ENCODE results near the gene STARD3.

Gene STARD3

DNA sequence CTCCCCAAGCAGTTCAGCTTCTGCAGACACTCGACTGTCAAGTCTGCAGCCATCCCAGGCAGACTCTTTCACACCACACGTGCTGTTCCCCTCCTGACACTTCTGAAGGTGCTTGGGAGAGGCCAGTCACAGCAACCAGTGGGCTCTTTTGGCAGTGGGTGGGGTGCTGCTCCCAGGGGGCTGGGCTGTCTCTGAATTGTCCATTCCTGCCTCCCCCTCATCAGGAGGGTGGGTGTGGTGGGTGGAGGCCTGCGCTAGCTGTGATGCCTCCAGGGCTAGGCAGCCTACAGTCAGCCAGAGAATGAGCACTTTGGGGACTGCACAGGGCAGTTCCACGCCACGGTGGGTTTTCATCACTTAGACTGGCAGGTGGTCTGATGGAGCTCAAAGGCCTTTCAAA, 10.3 kb downstream of the STARD3 start:
- DNase-seq (ENCODE audit: insufficient read length) (no peak), FAIRE-seq (no peak)
- TF ChIP-seq TAF1 (IDR thresholded peaks at IDR 0.05; ENCODE audit: borderline replicate concordance, low read depth, low read length) (no peak), POLR2A (IDR thresholded peaks at IDR 0.05; ENCODE audit: low read depth, low read length) (no peak), POLR2AphosphoS5 (IDR thresholded peaks at IDR 0.05; ENCODE audit: low read depth, low read length) (no peak)

DNA sequence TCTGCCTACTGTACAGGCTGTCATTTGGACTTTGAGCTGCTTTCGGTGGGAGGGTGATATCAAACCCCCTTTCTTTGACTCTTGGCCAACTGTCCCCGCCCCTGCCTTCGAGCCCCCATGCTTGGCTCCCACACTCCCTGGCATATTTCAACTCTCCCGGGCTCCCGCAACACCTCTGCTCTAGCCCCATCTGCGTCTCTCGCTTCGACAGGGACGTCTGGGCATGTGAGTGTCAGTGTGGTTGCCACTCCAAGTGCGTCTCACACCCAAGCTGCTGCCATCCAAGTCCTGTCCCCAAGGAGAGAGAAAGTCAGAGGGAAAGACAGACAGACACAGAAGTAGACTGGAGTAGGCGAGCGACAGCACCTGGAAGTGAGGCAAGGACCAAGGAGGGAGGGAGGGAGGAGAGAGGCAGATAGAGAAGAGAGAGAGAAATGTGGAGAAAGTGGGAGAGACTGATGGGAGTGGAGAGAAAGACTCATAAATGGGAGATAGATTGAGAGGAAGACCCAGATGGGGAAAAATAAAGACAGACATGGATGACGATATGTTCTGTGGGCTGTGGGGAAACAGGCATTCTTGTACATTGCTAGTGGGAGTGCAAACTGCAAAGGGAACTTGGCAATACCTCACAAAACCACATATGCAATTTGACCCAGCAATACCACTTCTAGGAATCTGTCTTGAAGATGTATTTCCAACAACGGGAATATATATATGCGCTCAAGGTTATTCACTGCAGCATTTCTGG, 11.8 kb downstream of the STARD3 start:
- FAIRE-seq (no peak), DNase-seq (ENCODE audit: insufficient read length) (no peak)
- TF ChIP-seq TAF1 (IDR thresholded peaks at IDR 0.05; ENCODE audit: borderline replicate concordance, low read depth, low read length) (no peak), POLR2A (IDR thresholded peaks at IDR 0.05; ENCODE audit: low read depth, low read length) (no peak), POLR2AphosphoS5 (IDR thresholded peaks at IDR 0.05; ENCODE audit: low read depth, low read length) (no peak)

DNA sequence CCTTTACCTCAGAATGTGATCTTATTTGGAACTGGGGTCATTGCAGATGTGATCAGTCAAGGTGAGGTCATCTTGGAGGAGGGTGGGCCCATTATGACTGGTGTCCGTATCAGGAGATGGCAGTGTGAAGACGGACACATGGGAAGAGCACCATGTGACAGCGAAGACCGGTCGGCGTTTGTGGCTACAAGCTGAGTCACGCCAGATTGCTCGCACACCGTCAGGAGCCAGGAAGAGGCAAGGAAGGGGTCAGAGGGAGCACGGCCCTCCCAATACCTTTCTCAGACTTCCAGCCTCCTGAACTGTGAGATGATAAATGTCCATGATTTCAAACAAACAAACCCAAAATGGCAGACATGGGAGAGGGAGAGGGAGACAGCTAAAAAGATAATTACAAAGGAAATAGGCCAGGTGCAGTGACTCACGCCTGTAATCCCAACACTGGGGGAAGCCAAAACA, 13.2 kb downstream of the STARD3 start:
- no peak for DNase-seq (ENCODE audit: insufficient read length)
- TF ChIP-seq TAF1 (IDR thresholded peaks at IDR 0.05; ENCODE audit: borderline replicate concordance, low read depth, low read length) (no peak), POLR2AphosphoS5 (IDR thresholded peaks at IDR 0.05; ENCODE audit: low read depth, low read length) (no peak), POLR2A (IDR thresholded peaks at IDR 0.05; ENCODE audit: low read depth, low read length) (no peak)
- FAIRE-seq, result no peak

DNA sequence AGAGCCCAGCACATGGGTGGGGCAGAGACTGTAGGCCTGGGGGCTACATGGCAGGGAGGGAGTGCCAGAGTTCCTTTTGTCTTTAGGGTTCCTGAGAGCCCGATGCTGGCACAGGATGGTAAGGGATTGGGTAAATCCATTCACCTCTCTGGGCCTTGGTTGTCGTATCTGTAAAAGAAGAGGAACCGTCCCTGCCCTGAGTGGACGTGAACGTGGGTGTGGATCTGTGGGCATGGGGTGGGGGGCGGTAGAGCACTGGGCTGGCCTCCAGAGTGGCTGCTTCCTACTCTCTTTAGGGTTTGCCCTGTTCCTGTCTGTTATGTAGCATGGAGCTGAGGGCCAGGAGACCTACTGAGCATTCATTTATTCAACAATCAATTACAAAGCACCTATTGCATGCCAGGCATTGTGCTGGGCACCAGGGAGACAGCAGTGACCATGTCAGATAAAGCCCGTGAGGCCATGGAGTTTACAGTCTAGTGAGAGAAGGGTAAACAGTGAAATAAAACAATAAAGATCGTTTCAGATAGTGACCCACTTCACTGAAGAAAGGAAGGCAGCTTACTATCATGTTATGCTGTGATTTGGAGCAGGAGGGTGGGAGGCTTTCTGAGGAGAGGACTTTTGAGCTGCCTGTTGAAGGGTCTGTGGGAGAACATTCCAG, 15.1 kb downstream of the STARD3 start:
- no peak for FAIRE-seq
- TF ChIP-seq TAF1 (IDR thresholded peaks at IDR 0.05; ENCODE audit: borderline replicate concordance, low read depth, low read length) (no peak), POLR2A (IDR thresholded peaks at IDR 0.05; ENCODE audit: low read depth, low read length) (no peak)
- DNase-seq (ENCODE audit: insufficient read length), result no peak

DNA sequence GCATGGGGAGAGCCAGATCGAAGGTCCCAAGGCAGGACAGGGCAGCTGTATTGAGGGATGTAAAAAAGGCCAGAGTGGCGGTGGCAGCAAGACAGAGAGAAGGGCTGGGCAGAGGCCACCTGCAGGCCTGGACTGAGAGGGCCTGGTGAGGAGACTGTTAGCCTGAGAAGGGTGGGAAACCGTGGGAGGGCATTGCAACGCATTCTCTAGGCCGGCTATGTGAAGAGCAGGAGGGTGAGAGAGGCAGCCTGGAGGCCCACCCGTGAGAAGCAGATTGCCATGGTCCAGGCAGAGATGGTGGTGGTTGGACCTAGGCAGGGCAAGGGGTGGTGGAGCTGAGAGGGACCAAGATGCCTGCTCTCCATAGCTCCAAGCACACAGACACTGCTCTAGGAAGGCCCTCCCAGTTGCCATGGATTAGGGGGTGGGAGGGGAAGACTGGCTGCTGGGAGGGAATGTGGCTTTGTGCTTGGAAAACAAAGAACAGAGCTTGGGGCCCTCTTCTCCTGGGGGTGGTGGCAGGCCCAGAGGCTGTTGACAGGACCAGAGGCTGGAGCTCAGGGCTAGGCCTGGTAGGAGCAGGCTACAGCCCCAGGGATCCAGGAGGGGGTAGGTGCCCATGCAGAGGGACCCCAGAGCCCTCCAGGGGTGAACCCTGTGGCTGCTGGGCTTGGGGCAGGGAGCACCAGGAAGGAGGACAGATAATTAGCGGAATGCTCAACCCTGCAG, 15.8 kb downstream of the STARD3 start:
- DNase-seq (ENCODE audit: insufficient read length) (no peak), FAIRE-seq (no peak)
- TF ChIP-seq TAF1 (IDR thresholded peaks at IDR 0.05; ENCODE audit: borderline replicate concordance, low read depth, low read length), result no peak
- no peak for TF ChIP-seq POLR2A (IDR thresholded peaks at IDR 0.05; ENCODE audit: low read depth, low read length)
- no peak for TF ChIP-seq POLR2AphosphoS5 (IDR thresholded peaks at IDR 0.05; ENCODE audit: low read depth, low read length)

DNA sequence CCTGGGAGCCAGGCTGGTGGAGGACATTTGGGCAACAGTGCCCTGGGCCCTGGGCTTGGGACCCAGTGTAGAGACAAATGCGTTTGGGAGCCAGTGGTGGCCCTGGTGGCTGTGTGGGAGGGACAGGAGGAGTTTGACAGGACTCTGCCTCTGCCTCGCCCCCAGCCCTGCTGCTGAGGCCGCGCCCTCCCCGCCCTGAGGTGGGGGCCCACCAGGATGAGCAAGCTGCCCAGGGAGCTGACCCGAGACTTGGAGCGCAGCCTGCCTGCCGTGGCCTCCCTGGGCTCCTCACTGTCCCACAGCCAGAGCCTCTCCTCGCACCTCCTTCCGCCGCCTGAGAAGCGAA, 16.3 kb downstream of the STARD3 start:
- DNase-seq (ENCODE audit: insufficient read length) (no peak), FAIRE-seq (no peak)
- TF ChIP-seq POLR2A (IDR thresholded peaks at IDR 0.05; ENCODE audit: low read depth, low read length), result no peak
- TF ChIP-seq TAF1 (IDR thresholded peaks at IDR 0.05; ENCODE audit: borderline replicate concordance, low read depth, low read length), result no peak
- TF ChIP-seq POLR2AphosphoS5 (IDR thresholded peaks at IDR 0.05; ENCODE audit: low read depth, low read length), result no peak

DNA sequence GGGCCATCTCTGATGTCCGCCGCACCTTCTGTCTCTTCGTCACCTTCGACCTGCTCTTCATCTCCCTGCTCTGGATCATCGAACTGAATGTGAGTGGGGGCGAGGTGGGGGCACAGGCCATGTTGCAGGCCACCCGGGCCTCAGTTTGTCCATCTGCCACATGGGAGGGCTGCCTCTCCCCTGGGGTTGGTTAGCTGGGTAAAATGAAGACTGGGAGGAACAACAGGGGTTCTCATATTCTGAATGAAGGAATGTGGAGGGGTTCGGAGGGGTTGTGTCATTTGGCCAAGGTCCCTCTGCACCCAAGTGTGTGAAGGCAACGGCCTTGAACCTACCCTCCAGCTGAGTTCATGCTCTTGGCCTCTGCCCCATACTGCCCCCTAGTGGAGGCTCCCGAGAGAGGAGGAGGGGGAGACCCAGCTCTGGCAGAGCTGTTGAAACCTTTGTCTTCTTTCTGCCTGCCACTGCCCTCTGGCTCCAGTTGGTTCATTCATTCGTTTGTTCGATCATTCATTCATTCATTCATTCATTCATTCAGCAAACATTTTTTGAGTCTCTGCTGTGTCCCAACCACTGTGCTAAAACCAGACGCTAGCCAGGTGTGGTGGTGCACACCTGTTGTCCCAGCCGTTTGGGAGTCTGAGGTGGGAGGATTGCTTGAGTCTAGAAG, 16.9 kb downstream of the STARD3 start:
- TF ChIP-seq TAF1 (IDR thresholded peaks at IDR 0.05; ENCODE audit: borderline replicate concordance, low read depth, low read length) (no peak), POLR2AphosphoS5 (IDR thresholded peaks at IDR 0.05; ENCODE audit: low read depth, low read length) (no peak), POLR2A (IDR thresholded peaks at IDR 0.05; ENCODE audit: low read depth, low read length) (no peak)
- DNase-seq (ENCODE audit: insufficient read length), result peak; percentile 98
- FAIRE-seq, result peak; percentile 67

DNA sequence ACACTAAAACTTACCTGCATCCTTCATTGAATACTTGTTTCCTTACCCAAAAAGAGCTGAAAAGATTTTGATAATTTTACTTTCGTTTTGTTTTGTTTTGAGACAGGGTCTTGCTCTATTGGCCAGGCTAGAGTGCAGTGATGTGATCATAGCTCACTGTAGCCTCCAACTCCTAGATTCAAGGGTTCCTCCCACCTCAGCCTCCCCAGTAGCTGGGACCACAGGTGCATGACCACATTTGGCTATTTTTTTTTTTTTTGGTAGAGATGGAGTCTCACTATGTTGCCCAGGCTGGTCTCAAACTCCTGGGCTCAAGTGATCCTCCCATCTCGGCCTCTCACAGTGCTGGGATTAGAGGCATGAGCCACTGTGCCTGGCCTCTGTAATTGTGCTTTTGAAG, 18.2 kb downstream of the STARD3 start:
- DNase-seq (ENCODE audit: insufficient read length), result no peak
- no peak for FAIRE-seq
- TF ChIP-seq POLR2A (IDR thresholded peaks at IDR 0.05; ENCODE audit: low read depth, low read length), result no peak
- TF ChIP-seq TAF1 (IDR thresholded peaks at IDR 0.05; ENCODE audit: borderline replicate concordance, low read depth, low read length), result no peak
- TF ChIP-seq POLR2AphosphoS5 (IDR thresholded peaks at IDR 0.05; ENCODE audit: low read depth, low read length), result no peak

DNA sequence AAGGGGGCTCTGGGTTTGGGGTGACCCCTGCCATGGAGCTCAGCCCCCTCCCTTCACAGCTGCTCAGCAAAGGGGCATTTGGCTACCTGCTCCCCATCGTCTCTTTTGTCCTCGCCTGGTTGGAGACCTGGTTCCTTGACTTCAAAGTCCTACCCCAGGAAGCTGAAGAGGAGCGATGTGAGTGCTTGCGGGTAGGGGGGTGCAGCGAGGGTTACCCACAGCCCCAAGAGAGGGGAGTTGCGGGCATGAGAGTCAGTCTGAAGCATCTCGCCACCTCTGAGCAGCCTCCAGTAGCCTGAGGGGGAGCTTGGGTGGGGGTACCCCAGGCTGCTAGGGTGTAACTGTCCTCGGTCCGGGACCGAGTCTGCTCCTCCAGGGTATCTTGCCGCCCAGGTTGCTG, 21.4 kb downstream of the STARD3 start:
- TF ChIP-seq POLR2AphosphoS5 (IDR thresholded peaks at IDR 0.05; ENCODE audit: low read depth, low read length) (no peak), TAF1 (IDR thresholded peaks at IDR 0.05; ENCODE audit: borderline replicate concordance, low read depth, low read length) (no peak)
- DNase-seq (ENCODE audit: insufficient read length) (no peak), FAIRE-seq (no peak)

DNA sequence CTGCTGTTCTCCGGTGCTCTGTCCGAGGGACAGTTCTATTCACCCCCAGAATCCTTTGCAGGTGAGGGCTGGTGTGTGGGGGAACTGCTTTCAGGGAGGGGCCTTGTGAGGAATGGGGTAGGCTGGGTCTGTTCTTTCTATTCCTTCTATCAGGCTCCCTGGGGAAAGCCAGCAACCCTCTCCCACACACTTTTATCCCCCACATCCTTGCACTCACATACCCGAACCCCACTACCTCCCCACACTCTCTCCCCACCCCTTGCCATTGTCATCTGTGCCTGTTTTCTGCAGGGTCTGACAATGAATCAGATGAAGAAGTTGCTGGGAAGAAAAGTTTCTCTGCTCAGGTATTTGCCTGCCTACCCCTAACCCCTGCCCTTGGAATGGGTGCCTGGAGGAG, 21.8 kb downstream of the STARD3 start:
- TF ChIP-seq POLR2A (IDR thresholded peaks at IDR 0.05; ENCODE audit: low read depth, low read length) (no peak), TAF1 (IDR thresholded peaks at IDR 0.05; ENCODE audit: borderline replicate concordance, low read depth, low read length) (no peak), POLR2AphosphoS5 (IDR thresholded peaks at IDR 0.05; ENCODE audit: low read depth, low read length) (no peak)
- peak; percentile 21 for FAIRE-seq

DNA sequence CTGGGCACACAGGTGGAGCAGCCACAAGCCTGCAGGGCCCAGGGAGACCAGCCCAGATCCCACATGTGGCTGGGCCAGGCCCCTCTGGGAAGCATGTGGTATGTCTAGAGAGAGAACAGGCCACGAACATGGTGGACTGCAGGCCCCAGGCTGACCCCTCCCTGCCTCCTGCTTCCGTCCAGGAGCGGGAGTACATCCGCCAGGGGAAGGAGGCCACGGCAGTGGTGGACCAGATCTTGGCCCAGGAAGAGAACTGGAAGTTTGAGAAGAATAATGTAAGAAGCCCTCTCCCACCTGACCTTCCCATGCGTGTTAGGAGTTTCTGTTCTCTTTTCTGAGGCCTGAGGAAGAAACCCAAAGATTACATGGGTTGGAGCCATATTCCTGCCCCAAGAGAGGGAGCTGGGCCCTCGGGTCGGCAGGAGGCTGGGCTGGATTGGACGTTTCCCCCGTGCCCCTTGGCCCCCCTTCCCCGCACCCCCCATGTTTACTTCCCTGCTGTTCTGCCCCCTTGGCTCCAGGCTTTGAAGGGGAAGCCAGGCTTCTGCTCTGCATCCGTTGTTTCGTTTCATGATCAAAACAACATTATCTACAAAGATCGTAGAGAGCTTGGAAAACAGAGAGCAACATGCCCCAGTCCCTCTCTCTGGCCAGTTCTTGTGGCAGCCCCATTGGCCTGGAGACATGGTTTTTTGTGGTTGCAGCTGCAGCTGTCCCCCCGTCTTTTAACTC, 22.5 kb downstream of the STARD3 start:
- FAIRE-seq (no peak), DNase-seq (ENCODE audit: insufficient read length) (no peak)
- TF ChIP-seq POLR2A (IDR thresholded peaks at IDR 0.05; ENCODE audit: low read depth, low read length) (no peak), TAF1 (IDR thresholded peaks at IDR 0.05; ENCODE audit: borderline replicate concordance, low read depth, low read length) (no peak), POLR2AphosphoS5 (IDR thresholded peaks at IDR 0.05; ENCODE audit: low read depth, low read length) (no peak)

More for the DNA sequence above, 21.8 kb downstream of the STARD3 start:
- DNase-seq (ENCODE audit: insufficient read length), result no peak

Measured in GM12892 (cell line).